Activated CD8-positive, alpha-beta memory T cell treated with anti-CD3 and anti-CD28 coated beads for 36 hours (primary cell): ENCODE measurements around the gene TRAF1. TPM values are rescaled to one million over a fixed set of nuclear protein-coding genes. Genes with fewer than 3 reads are reported as not detected.

ENCODE experiments used
- CTCF ChIA-PET: fragments of 350-600 bp; sonication (Branson Sonifier 250); formaldehyde crosslinking; loops from one replicate; lab custom pipeline; 2021; ENCODE audit warnings: antibody characterized with exemption; lab: Charles Lee
- POLR2A ChIA-PET: fragments of 350-600 bp; sonication (Branson Sonifier 250); formaldehyde crosslinking; loops from one replicate; lab custom pipeline; 2021; ENCODE audit warnings: antibody characterized with exemption; lab: Charles Lee
- total RNA-seq, 2 experiments: library from RNA; stranded (reverse); gene quantifications; one replicate each; pipeline ENCODE4 v1.2.3, GENCODE V29; 2021

Gene TRAF1
- total RNA-seq, 2 experiments from 2014 or later = 260 to 261 TPM

DNA sequence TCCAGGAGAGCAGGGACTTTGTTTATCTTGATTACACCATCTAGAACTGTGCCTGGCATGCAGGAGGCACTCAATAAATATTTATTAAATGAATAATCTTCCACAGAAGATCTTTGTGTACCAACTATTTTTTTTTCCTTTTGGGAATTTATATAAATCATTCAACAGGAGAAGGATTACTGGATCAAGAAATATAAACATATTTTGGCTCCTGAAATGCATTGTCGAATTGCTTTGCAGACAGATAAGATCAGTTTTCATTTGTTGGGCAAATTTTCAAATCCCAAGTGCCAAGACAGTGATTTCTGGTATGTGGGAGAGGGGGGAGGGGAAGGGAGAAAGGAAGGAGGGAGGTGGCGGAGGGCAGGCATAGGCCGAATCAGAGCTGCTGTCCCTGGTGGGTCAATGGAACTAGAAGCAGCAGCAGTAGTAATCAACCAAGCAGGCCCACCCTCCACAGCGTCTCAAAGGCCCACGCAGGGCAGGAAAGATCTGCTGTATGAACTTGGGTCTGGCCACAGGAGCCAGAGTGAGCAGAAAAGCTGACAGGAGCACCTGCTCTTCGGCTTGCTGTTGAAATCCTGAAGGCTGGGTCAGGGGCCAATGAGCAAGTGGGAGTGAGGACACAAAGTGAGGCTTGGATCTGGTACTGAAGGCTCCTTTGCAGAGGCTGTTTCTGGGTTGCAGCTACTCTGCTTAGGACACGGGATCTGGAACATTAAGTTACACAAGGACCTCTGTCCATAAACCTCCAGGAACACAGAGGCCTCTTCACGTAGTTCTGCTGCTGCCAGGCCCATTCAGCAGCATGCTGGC is 15.8 kb upstream of the TRAF1 start:
- ChIA-PET POLR2A (no interaction called here), CTCF (no interaction called here)

DNA sequence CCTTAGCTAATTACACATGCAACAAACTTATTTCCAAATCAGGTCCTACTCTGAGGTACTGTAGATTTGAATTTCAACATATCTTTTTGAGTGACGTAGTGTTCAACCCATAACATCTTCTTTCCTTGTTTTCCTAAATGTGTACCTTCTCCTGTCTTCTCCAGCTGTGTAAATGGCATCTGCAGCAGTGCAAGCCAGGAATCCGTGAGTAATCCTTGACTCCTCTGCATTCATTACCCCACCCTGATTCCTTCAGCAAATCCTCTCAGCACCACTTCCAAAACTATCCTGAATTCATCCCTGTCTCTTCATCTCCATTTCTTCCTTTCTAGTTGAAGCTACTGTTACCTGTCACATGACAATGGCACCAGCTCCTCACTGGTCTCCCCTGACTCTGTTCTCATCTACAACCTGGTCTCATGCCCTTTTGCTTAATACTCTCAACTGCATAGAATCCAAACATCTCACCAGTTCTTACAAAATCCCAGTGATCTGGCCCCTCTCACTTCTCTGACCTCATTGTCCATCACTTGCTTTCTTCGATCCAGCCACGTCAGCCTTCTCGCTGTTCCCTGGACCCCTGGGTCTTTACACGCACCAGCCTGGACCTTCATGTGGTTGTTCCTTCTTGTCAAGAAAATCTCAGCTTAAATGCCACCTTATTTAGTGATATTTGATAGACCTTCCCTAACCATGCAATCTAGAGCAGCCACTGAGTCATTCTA is 14.6 kb upstream of the TRAF1 start:
- CTCF ChIA-PET = no interaction called here
- POLR2A ChIA-PET = no interaction called here

GRCh38 chr9:120940573-120940972 is 14.0 kb upstream of the TRAF1 start:
- POLR2A ChIA-PET = no interaction called here
- CTCF ChIA-PET = no interaction called here

DNA sequence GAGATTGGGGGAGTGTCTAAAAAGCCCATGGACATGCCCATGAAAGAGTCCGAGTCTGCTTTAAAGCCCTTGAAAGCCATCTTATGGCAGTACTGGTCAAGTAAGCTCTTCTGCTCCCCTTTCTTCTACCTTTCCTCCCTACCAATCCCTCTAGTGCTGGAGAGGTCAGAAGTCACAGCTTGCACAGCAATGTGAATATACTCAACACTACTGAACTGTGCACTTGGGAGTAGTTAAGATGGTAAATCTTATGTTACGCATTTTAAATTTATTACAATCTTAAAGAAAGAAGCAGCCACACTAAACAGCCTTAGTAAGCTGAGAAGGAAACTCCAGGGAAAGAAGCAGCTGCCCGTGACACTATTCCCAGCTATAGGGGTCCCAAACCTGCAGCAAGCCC is 12.3 kb upstream of the TRAF1 start:
- ChIA-PET POLR2A (interaction anchor here (0.6 kb wide), 1 partner anchor 62 kb away, joined by 3 read pairs; no protein-coding TSS in a partner anchor), CTCF (interaction anchor here (1.8 kb wide), 1 partner anchor 70 kb away, joined by 5 read pairs; no protein-coding TSS in a partner anchor)

- ChIA-PET CTCF (interaction anchor here (0.7 to 2.4 kb wide), 6 partner anchors 12 to 184 kb away, joined by 3 to 13 read pairs (median 3); partner anchors contain the start of gene TRAF1), POLR2A (interaction anchor here (2.0 to 5.6 kb wide), 2 partner anchors 13 to 144 kb away, joined by 9 to 46 read pairs; partner anchors contain the start of gene FBXW2)
Measured at GRCh38 chr9:120937596-120937995, 11.0 kb upstream of the TRAF1 start.

DNA sequence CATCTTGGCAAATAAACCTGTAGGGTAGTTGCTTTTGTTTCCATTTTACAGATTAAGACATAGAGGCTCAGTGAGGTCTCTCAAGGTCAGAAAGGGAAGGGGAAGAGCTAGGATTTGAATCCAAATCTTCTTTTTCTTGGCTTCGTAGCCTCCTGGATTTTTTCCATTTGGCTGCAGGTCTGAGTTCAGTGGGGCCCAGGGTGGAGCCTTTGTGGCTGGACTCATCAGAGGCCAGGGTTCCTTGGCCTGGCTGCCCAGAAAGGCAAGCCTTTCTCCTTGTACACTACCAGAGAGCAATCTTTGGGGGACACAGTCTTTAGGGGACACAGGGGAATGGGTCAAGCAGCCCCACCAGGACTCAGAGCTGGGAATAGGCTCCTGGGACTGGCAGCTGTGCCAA is 10.5 kb upstream of the TRAF1 start:
- CTCF ChIA-PET = interaction anchor here (0.7 to 2.4 kb wide), 12 partner anchors 11 to 184 kb away, joined by 3 to 13 read pairs (median 4); partner anchors contain the start of gene TRAF1
- POLR2A ChIA-PET = interaction anchor here (1.0 to 5.6 kb wide), 4 partner anchors 13 to 144 kb away, joined by 4 to 46 read pairs (median 12); partner anchors contain the start of gene FBXW2

GRCh38 chr9:120936764-120937122 is 10.1 kb upstream of the TRAF1 start:
- ChIA-PET CTCF (interaction anchor here (0.7 to 2.4 kb wide), 12 partner anchors 11 to 183 kb away, joined by 3 to 13 read pairs (median 4); partner anchors contain the start of gene TRAF1), POLR2A (interaction anchor here (1.0 to 5.6 kb wide), 5 partner anchors 12 to 143 kb away, joined by 4 to 46 read pairs (median 9); partner anchors contain the start of gene FBXW2)

GRCh38 chr9:120936011-120936763 is 9.6 kb upstream of the TRAF1 start:
- ChIA-PET POLR2A (interaction anchor here (1.0 to 5.6 kb wide), 6 partner anchors 9 to 143 kb away, joined by 3 to 46 read pairs (median 6); partner anchors contain the start of gene FBXW2), CTCF (interaction anchor here (0.7 to 2.4 kb wide), 9 partner anchors 10 to 135 kb away, joined by 3 to 13 read pairs (median 4); partner anchors contain the start of gene TRAF1)

DNA sequence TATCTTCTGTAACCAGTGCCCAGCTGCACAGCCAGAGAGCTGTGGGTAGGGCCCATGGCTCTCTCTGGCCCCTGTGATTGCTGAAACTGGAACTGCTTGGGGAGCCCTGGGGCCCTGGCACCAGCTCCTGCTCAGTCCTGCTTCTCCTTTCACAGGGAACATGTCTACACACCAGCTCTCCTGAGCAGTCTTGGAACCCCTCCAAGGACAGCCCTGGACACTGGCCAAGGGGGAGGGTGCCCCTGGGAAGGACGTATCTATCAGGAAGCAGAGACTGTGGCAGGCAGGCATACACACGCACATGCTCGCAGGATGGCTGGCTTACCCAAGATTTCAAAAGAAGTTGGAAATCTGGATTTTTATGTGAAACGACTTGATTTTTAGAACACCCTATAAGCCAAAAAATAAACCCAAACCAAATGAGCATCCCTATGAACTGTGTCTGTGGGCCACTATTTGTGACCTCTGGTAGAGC is 8.8 kb upstream of the TRAF1 start:
- CTCF ChIA-PET = interaction anchor here (0.7 to 2.4 kb wide), 4 partner anchors 9 to 91 kb away, joined by 3 to 13 read pairs (median 6); partner anchors contain the start of gene TRAF1
- POLR2A ChIA-PET = interaction anchor here (1.0 to 5.6 kb wide), 4 partner anchors 8 to 18 kb away, joined by 3 to 46 read pairs (median 9); no protein-coding TSS in a partner anchor

DNA sequence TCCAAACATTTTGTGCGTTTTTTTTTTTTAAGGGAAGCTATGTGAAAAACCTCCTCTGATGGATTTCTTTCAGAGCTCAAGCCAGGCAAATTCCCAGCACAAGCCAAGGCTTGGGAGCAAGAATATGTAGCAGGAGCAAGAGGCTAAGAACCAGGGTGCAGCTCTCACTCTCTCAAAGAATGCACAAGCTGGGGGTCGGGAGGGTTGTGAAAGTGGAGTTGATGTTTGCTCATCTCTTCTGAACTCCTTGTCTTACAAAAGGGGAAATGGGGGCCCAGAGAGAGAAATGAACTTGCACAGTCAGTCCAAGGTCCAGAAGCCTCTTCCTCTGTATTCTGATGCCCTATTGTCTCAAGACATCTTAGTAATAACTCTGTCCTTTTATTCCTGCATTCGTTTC is 7.7 kb upstream of the TRAF1 start:
- CTCF ChIA-PET = interaction anchor here (0.7 to 1.1 kb wide), 4 partner anchors 8 to 137 kb away, joined by 3 to 4 read pairs (median 3); no protein-coding TSS in a partner anchor

DNA sequence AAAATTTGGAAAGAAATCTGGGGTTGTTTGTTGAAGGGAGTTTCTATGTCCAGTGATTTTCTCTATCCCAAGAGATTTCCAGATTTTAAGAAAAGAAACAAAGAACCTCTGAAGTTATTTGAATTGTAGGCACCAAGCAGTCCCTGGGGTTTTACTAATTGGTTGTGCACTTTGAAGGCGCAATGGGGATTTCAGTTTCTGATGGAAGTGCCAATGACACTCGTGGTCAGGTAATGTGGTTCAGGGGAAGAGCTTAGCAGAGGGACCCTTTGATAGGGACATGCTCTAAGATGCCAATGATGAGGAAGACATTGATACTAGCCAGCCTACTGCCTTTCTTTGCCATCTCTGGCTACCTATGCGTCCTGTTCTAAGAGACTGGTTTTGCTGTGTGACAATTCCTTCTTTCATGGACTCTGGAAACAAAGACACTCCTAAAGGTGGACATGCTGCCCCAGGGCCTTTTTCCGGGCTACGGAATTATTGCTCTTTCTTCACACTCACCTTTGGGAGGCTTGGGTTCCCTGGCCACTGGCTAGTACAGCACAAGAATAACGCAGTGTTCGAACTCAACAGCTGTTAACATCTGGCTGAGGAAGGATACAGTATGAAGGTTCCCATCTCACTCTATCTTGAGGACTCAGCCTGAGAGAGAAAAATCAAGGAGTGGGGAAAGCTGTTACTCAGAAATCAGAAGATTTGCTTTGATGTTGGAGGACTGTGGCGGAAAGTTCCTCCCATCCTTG is 6.9 kb upstream of the TRAF1 start:
- ChIA-PET CTCF (interaction anchor here (0.7 to 1.2 kb wide), 5 partner anchors 8 to 177 kb away, joined by 3 read pairs; no protein-coding TSS in a partner anchor), POLR2A (interaction anchor here (0.5 to 5.6 kb wide), 5 partner anchors 9 to 269 kb away, joined by 3 to 46 read pairs (median 3); partner anchors contain the start of gene PHF19)

More for the DNA sequence above, 7.7 kb upstream of the TRAF1 start:
- POLR2A ChIA-PET = interaction anchor here (1.0 to 5.6 kb wide), 4 partner anchors 10 to 57 kb away, joined by 3 to 46 read pairs (median 9); partner anchors contain the start of gene PHF19

DNA sequence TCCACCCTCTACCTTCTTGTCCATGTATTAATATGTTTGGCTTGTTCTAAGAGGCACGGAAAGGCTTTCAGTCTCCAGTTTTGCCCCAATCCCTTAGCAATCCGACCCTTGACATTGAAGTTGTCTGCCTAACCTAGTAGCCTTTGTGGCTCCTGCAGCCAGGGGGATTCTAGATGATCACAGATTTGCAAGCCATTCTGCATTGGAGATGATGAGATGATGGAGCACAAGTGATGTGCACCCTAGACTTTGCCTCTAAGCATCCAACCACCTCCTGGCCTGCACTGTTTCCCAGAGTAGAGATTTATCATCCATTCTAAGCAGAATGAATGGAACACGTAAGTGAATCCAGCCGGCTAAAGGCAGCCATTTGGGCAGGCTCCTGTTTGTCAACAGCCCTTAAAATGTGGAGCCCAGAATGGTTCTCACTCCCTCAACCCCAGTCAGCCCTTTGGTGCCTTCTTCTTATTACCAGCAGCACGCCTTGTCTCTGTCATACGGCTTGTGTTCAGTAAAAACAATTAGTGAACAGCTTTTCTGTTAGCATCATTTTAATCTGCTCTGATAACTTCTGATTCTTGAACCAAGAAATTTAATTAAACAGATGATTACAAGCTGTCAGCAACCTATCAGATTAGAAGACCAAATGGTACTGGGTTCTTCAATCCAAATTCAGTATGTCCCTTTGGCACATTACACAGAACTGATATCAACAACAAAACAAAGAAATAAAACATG is 5.7 kb upstream of the TRAF1 start:
- ChIA-PET CTCF (interaction anchor here (0.9 to 1.6 kb wide), 4 partner anchors 9 to 17 kb away, joined by 3 to 4 read pairs (median 4); no protein-coding TSS in a partner anchor), POLR2A (interaction anchor here (0.7 to 5.6 kb wide), 12 partner anchors 8 to 139 kb away, joined by 3 to 46 read pairs (median 4); partner anchors contain the start of gene FBXW2)

- ChIA-PET POLR2A (interaction anchor here (0.7 to 1.9 kb wide), 12 partner anchors 10 to 138 kb away, joined by 3 to 21 read pairs (median 3); partner anchors contain the start of gene FBXW2), CTCF (interaction anchor here (0.5 to 1.6 kb wide), 6 partner anchors 8 to 62 kb away, joined by 3 to 4 read pairs (median 4); no protein-coding TSS in a partner anchor)
Measured at GRCh38 chr9:120931231-120932085, 4.9 kb upstream of the TRAF1 start.

DNA sequence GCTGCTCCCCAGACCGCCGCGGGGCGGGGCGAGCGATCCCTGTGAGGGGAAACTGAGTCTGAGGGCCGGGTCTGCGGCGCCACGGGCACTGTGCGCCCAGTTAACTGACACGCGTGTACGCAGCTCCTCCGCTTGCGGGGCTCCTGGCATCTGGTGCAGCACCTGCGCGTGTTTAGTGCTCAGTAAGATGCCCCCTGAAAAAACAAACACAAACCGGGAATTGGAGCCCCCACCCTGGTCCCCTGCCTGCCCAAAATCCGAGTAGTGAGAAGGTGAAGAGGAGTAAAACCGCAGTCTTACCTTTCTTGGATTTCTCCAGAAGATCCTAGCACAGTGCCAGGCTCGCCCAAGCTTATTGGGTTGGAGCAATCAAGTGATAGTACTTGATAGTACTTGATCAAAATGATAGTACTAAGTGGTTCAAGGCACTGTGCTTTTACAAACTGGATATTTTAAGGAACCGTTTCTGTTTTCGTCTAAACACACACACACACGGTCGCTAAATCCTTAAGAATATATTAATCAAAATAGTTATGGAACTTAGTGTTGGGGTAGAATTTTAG is 2.7 kb upstream of the TRAF1 start:
- CTCF ChIA-PET = interaction anchor here (0.9 to 1.3 kb wide), 8 partner anchors 9 to 207 kb away, joined by 3 to 5 read pairs (median 4); no protein-coding TSS in a partner anchor
- POLR2A ChIA-PET = interaction anchor here (0.5 to 2.3 kb wide), 17 partner anchors 8 to 87 kb away, joined by 3 to 9 read pairs (median 3); partner anchors contain the start of gene PHF19
